Transverse colon (tissue), 4 donors: ENCODE measurements around the gene CHSY1. TPM values are rescaled to one million over a fixed set of nuclear protein-coding genes. Genes with fewer than 3 reads are reported as not detected.

Experiments used
- DNase-seq: peaks from one replicate; pipeline ENCODE4 v3.0.0-alpha.2; 2019
- H3K27ac ChIP-seq, 4 donors: fragments of 200-600 bp; sonication (generic); 2 replicates each; pipeline ENCODE4 v1.5.1; 2016 to 2018; ENCODE audit warnings: inconsistent platforms in 4 of 4
- H3K27me3 ChIP-seq: fragments of 200-600 bp; sonication (generic); 2 replicates; pipeline ENCODE4 v1.5.1; 2017; ENCODE audit warnings: inconsistent platforms
- H3K36me3 ChIP-seq, 4 donors: fragments of 200-600 bp; sonication (generic); 2 replicates each; pipeline ENCODE4 v1.5.1; 2017 to 2019; ENCODE audit warnings: inconsistent platforms in 4 of 4
- H3K4me1 ChIP-seq, 4 donors: fragments of 200-600 bp; sonication (generic); 2 replicates each; pipeline ENCODE4 v1.5.1; 2017 to 2020; ENCODE audit warnings: inconsistent platforms in 4 of 4
- H3K4me3 ChIP-seq, 4 donors: fragments of 200-600 bp; sonication (generic); 1 replicate in 1 of 4; 2 replicates in 3 of 4; pipeline versions ENCODE4 v1.5.1 to v1.6.1; 2017 to 2019; ENCODE audit warnings: inconsistent platforms in 4 of 4
- H3K9me3 ChIP-seq, 2 donors: fragments of 200-600 bp; sonication (generic); 2 replicates each; pipeline ENCODE4 v1.5.1; 2017 to 2019; ENCODE audit warnings: inconsistent platforms in 2 of 2
- CTCF ChIP-seq, 5 experiments: fragments of 200-600 bp in 3 of 5; fragments of 450-650 bp in 2 of 5; sonication (generic) in 3 of 5; IDR thresholded peaks; 1 replicate in 2 of 5; 2 replicates in 3 of 5; pipeline ENCODE4 v1.5.1; 2016 to 2017; ENCODE audit warnings: antibody characterized with exemption in 5 of 5, inconsistent platforms in 3 of 5, mild to moderate bottlenecking in 2 of 5, moderate library complexity in 1 of 5
- EP300 ChIP-seq: sonication (generic); formaldehyde crosslinking; IDR thresholded peaks from one replicate; pipeline ENCODE4 v1.6.1; 2017; ENCODE audit warnings: antibody characterized with exemption, low read depth
- POLR2A ChIP-seq: fragments of 450-650 bp; IDR thresholded peaks from one replicate; pipeline ENCODE4 v1.6.1; 2016; ENCODE audit warnings: antibody characterized with exemption, mild to moderate bottlenecking, moderate library complexity
- POLR2AphosphoS5 ChIP-seq, 3 donors: sonication (generic); formaldehyde crosslinking; IDR thresholded peaks; one replicate each; pipeline ENCODE4 v1.6.1; 2016; ENCODE audit warnings: antibody characterized with exemption in 3 of 3
- WGBS, 2 donors: methylation state at CpG; one replicate each; pipeline ENCODE4 v1.1.5; 2018; ENCODE audit warnings: low coverage in 1 of 2; 5-methylcytosine and 5-hydroxymethylcytosine counted together
- in situ Hi-C, 4 donors: fragments of 200-750 bp; cut with MboI; loops; one replicate each; pipeline versions ENCODE4 v1.15.0 to v1.15.1; 2017; ENCODE audit warnings: low sequenced_read_pairs in 3 of 4, low pct_ligation_motif_present in 1 of 4, low pct_unique_long_range_greater_than_20kb in 1 of 4
- intact Hi-C: fragments of 100-400 bp; cut with DNase I; formaldehyde crosslinking; loops from one replicate; pipeline ENCODE4 v1.15.1; 2023; ENCODE audit warnings: low total_unique reads
- total RNA-seq, 4 donors: library from RNA; depleted of rRNA; stranded (reverse); fragments of >200 nt; gene quantifications; one replicate each; pipeline ENCODE4 v1.1.0, GENCODE V29; 2016

CHSY1 gene
- total RNA-seq, 4 donors from 2014 or later: 4.0 to 33.7 (median 11.8) TPM

DNA sequence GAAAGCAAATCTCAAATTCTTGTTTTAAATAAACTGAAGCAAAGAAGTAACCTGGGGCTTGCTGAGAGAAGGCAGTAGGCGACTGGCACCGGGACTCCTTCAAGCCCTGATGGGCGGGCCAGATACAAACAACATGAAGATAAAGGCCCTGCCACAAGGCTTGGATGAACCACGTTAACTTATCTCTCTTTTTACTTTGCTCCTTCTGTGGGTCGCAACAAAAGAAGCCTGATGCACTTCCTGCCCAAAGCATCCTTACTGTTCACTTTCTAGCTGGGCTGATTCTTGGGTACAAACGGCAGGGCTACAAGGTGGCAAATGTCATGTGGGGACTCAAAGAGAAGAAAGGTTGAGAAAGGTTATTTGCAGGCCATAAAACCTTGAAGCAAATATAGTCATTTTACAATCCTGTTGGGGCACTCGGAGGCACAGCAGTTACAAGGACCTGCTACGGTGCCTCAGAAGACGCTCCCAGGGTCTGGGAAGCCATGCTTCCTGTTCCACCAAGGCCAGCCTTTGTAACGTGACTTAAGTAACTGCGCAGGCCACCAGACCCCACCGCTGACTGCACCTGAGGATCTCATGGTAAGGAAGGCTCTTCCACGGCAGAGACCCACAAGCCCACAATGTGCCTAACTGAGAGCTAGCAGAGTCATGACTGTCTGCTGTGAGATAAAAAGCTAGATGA lies 71.1 kb downstream of the CHSY1 start:
- no peak for DNase-seq
- no peak overlapping the region for H3K4me3 ChIP-seq
- H3K27ac ChIP-seq: no peak overlapping the region
- WGBS, 2 donors: 71 to 74% methylated on average over 6 to 13 of the region's 13 CpGs
- intact Hi-C loops (no loop called here), in situ Hi-C loops (no loop called here)
- peaks cover 0 to 8% (median 0%) of the 10 kb centered on the region in 4 donors for H3K36me3 ChIP-seq
- TF ChIP-seq CTCF (IDR thresholded peaks at IDR 0.05) (no peak), EP300 (no peak), POLR2AphosphoS5 (IDR thresholded peaks at IDR 0.05) (no peak), POLR2A (no peak)
- H3K9me3 ChIP-seq: no peaks in the 10 kb centered on the region
- peaks cover 0 to 16% (median 3%) of the 10 kb centered on the region in 4 donors for H3K4me1 ChIP-seq
- no peaks in the 10 kb centered on the region for H3K27me3 ChIP-seq

DNA sequence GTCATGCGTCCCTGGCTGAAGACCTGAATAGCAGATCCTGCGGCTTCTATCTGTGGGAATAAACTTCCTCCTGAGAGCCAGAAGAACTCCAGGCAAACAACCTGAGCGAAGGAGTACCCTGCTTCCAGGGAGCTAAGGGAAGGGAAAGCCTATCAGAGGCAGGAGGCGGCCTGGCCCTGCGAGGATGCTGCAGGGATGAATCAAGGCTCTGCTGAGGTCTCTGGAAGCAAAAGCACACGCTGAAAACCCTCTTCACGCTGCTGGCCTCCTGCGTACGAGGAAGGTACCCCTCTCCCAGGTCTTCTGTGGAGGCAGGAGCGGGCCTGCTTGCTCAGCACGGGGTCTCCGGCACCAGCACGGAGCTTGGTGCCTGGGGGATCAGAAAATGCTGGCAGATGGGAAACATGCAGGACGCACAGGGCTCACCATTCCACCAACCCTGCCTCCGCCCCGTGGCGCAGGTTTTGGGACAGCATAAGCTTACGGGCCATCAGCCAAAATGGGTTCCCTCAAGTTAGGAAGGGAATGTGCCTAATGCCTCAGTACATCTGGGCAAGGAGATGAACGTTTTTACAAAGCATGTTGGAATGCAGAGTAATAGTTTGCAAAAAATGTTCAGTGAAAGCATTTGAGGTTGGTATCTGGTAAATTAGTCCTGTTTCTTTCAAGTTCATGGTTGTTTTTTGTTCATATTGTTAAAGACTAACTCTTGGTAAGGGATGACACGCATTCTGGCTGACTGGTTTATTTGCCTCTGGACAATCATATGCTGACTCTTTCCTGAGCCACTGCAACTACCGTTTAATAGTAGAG lies 72.3 kb downstream of the CHSY1 start:
- DNase-seq: no peak
- H3K9me3 ChIP-seq: no peaks in the 10 kb centered on the region
- H3K36me3 ChIP-seq: peaks cover 0 to 8% (median 0%) of the 10 kb centered on the region in 4 donors
- intact Hi-C loops (no loop called here), in situ Hi-C loops (no loop called here)
- WGBS, 2 donors: 87 to 88% methylated on average over 3 to 21 of the region's 21 CpGs
- TF ChIP-seq POLR2AphosphoS5 (IDR thresholded peaks at IDR 0.05) (no peak), CTCF (IDR thresholded peaks at IDR 0.05) (no peak)
- H3K4me1 ChIP-seq: peaks cover 0 to 16% (median 3%) of the 10 kb centered on the region in 4 donors
- no peak overlapping the region for H3K4me3 ChIP-seq
- H3K27me3 ChIP-seq: no peaks in the 10 kb centered on the region
- H3K27ac ChIP-seq: no peak overlapping the region

DNA sequence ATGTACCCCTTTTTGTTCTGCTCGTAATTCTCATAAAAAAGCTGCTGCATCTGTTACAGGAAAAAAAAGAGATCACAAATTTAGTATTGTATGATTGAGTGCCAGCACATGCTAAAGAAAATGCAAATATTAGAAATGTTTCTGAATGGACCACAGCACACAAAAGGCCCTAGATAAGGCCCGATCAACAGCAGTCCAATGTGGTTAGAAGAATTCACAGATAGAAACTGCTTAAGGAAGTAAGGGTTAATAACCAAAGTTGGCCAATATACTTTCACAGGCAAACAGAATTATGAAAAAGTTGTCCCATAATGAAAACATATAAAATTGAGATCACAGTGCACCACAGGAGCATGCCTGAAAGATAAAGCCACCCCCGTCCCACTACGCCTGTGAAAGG lies 72.9 kb downstream of the CHSY1 start:
- in situ Hi-C loops (no loop called here), intact Hi-C loops (no loop called here)
- H3K9me3 ChIP-seq: no peaks in the 10 kb centered on the region
- no peak overlapping the region for H3K27ac ChIP-seq
- H3K4me1 ChIP-seq: peaks cover 0 to 16% (median 3%) of the 10 kb centered on the region in 4 donors
- DNase-seq: no peak
- peaks cover 0 to 8% (median 0%) of the 10 kb centered on the region in 4 donors for H3K36me3 ChIP-seq
- no peaks in the 10 kb centered on the region for H3K27me3 ChIP-seq
- no peak for TF ChIP-seq EP300
- TF ChIP-seq POLR2A: no peak
- no peak for TF ChIP-seq POLR2AphosphoS5 (IDR thresholded peaks at IDR 0.05)
- TF ChIP-seq CTCF (IDR thresholded peaks at IDR 0.05): no peak
- H3K4me3 ChIP-seq: no peak overlapping the region
- WGBS, 2 donors: 94% methylated on average over 3 to 4 of the region's 4 CpGs

DNA sequence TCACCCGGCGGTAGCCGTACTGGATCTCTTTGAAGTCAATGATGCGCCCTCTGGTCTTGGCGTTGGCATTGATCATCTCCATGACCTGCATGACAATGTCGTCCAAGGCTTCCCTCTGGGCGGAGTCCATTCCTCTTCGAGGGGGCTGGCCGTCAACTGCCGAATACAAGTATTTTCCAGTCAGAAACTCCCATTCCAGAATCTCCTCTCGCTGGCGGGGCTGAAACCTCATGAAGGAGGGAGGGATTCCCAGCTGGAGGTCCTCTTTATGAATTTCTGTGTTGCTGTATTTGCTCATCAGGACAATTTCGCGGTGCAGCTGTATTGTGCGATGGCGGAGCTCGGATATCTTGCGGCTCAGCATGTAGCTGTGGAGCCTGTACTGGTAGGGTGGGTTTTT lies 73.4 kb downstream of the CHSY1 start:
- WGBS, 2 donors: 97 to 100% methylated on average over 3 to 18 of the region's 18 CpGs
- peaks cover 0 to 16% (median 3%) of the 10 kb centered on the region in 4 donors for H3K4me1 ChIP-seq
- no peak for DNase-seq
- H3K36me3 ChIP-seq: peaks cover 0 to 8% (median 0%) of the 10 kb centered on the region in 4 donors
- no peak overlapping the region for H3K27ac ChIP-seq
- in situ Hi-C loops (no loop called here), intact Hi-C loops (no loop called here)
- no peaks in the 10 kb centered on the region for H3K9me3 ChIP-seq
- no peak for TF ChIP-seq EP300
- TF ChIP-seq CTCF (IDR thresholded peaks at IDR 0.05): no peak
- TF ChIP-seq POLR2AphosphoS5 (IDR thresholded peaks at IDR 0.05): no peak
- TF ChIP-seq POLR2A: no peak
- no peak overlapping the region for H3K4me3 ChIP-seq
- H3K27me3 ChIP-seq: no peaks in the 10 kb centered on the region
